ENCODE data around the gene ZBED1.
"Not testable (repeated sequence)": the region's sequence is repeated elsewhere in the genome, so short reads cannot be mapped to it uniquely, and the experiment has no call there.

Gene ZBED1

GRCh38 chrX:2500803-2501558, at the start of gene ZBED1, which contains the start of gene DHRSX:
ZBED1 (minus strand) TSS chrX:2500976; CDS start chrX:2490719, 10,257 bp downstream.
DHRSX (minus strand) TSS chrX:2500976; CDS start chrX:2500925, 51 bp downstream.
- DNase-seq: no peak

GRCh38 chrX:2549876-2550275, 49.1 kb upstream of the ZBED1 start:
- DNase-seq: peak; percentile 24

GRCh38 chrX:2548711-2549423, 48.1 kb upstream of the ZBED1 start:
- DNase-seq: peak; percentile 5

GRCh38 chrX:2547736-2548135, 47.0 kb upstream of the ZBED1 start:
- DNase-seq: no peak

- DNase-seq: no peak
These were observed 45.7 kb upstream of the ZBED1 start for GRCh38 chrX:2546496-2546895.

GRCh38 chrX:2545144-2545543, 44.4 kb upstream of the ZBED1 start:
- DNase-seq: no peak

GRCh38 chrX:2542826-2543521, 42.2 kb upstream of the ZBED1 start:
- DNase-seq: no peak

GRCh38 chrX:2541603-2542002, 40.8 kb upstream of the ZBED1 start:
- no peak for DNase-seq

- no peak for DNase-seq
These were observed 39.7 kb upstream of the ZBED1 start for GRCh38 chrX:2540426-2540947.

GRCh38 chrX:2539586-2539985, 38.8 kb upstream of the ZBED1 start:
- DNase-seq: no peak

- no peak for DNase-seq
These were observed 37.4 kb upstream of the ZBED1 start for GRCh38 chrX:2538031-2538757.

- no peak for DNase-seq
These were observed 36.2 kb upstream of the ZBED1 start for GRCh38 chrX:2536974-2537373.

- no peak for DNase-seq
These were observed 35.4 kb upstream of the ZBED1 start for GRCh38 chrX:2536141-2536540.

- DNase-seq: not testable (repeated sequence)
These were observed 33.7 kb upstream of the ZBED1 start for GRCh38 chrX:2534261-2535021.

GRCh38 chrX:2533424-2533823, 32.6 kb upstream of the ZBED1 start:
- DNase-seq: no peak

- DNase-seq: no peak
These were observed 25.6 kb upstream of the ZBED1 start for GRCh38 chrX:2526390-2526789.

- DNase-seq: no peak
These were observed 23.1 kb upstream of the ZBED1 start for GRCh38 chrX:2523911-2524310.

- DNase-seq: no peak
These were observed 21.2 kb upstream of the ZBED1 start for GRCh38 chrX:2521927-2522386.

GRCh38 chrX:2521092-2521926, 20.5 kb upstream of the ZBED1 start:
- no peak for DNase-seq

- no peak for DNase-seq
These were observed 19.8 kb upstream of the ZBED1 start for GRCh38 chrX:2520539-2520938.

- DNase-seq: not testable (repeated sequence)
These were observed 18.9 kb upstream of the ZBED1 start for GRCh38 chrX:2519638-2520037.
